Esophagus muscularis mucosa (tissue), 4 donors: Measurements from ENCODE around the gene L3MBTL4.

ENCODE experiments used
- CTCF ChIP-seq, 3 experiments: fragments of 200-600 bp in 2 of 3; fragments of 450-650 bp in 1 of 3; sonication (generic) in 2 of 3; IDR thresholded peaks; one replicate each; pipeline ENCODE4 v1.5.1; 2017 to 2019; ENCODE audit warnings: antibody characterized with exemption in 3 of 3, mild to moderate bottlenecking in 2 of 3, moderate library complexity in 1 of 3
- EP300 ChIP-seq: sonication (generic); formaldehyde crosslinking; IDR thresholded peaks from one replicate; pipeline ENCODE4 v1.6.1; 2017; ENCODE audit warnings: antibody characterized with exemption
- POLR2A ChIP-seq: fragments of 450-650 bp; IDR thresholded peaks from one replicate; pipeline ENCODE4 v1.6.1; 2017; ENCODE audit warnings: antibody characterized with exemption, moderate library complexity, mild to moderate bottlenecking, low read depth
- POLR2AphosphoS5 ChIP-seq, 2 donors: sonication (generic); formaldehyde crosslinking; IDR thresholded peaks; one replicate each; pipeline ENCODE4 v1.6.1; 2017; ENCODE audit warnings: antibody characterized with exemption in 2 of 2

GRCh38 chr18:6170604-6171003, 244.1 kb downstream of the L3MBTL4 start:
- no peak for TF ChIP-seq CTCF (IDR thresholded peaks at IDR 0.05)
- TF ChIP-seq EP300, result no peak
- TF ChIP-seq POLR2A, result no peak
- TF ChIP-seq POLR2AphosphoS5 (IDR thresholded peaks at IDR 0.05), result no peak
